ENCODE measurements around the gene AGPAT2. TPM values are rescaled to one million over a fixed set of nuclear protein-coding genes. Genes with fewer than 3 reads are reported as not detected.

Gene AGPAT2
- total RNA-seq (ENCODE audit: low replicate concordance), result 2.4 and 3.4 TPM in 2 replicates

DNA sequence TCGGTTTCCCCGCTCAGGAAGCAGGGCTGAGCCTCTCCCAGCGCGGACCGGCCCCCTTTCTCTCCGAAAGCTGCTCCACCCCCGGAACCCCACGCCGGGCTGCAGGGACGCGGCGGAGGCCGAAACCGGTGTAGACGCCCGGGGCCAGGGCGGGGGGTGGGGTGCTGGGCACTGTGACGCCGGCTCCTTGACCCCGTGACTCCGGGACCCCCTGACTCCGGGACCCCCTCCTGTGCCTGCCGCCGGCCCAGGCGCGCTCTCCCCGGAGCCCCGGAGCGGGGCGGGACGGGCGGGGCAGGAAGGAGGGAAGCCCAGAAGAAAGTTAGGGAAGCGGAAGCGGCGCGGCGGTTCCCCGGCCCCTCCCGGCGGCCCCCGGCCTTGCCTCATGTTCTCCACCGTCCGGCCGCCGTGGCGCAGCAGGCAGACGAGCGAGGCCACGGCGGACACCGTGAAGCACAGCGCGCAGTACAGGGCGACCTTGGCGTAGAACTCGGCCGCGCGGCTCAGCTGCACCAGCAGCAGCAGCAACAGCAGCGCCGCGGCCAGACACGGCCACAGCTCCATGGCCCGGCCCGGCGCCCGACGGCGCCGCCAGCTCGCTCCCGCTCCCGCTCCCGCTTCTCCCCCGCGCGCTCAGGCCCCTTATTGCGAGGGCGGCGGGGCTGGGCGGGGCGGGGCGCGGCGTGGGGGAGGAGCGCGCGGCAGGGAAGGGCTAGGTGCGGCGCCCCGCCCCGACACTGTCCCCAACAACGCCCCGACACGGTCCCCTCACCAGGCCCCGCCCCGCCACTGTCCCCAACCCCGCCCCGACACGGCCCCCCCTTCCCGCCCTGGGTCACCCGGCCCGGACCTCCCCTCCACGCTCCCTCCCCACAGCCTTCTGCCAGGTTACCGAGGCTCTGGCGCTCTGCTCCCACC lies at the start of gene AGPAT2:
TSS of gene AGPAT2 (minus strand) at position 664 of the 918 bp plus-strand sequence. CDS start at position 564, 100 bp downstream.
- Histone ChIP-seq H3K79me2 (ENCODE audit: low read depth) (no peaks in the 10 kb centered on the region), H3K27ac (no peak within 1 kb of the TSS), H3K9me3 (ENCODE audit: low read depth) (no peaks in the 10 kb centered on the region), H3K4me3 (peak within 1 kb of the TSS; percentile 57), H3K36me3 (no peaks in the 10 kb centered on the region), H3K9ac (no peak within 1 kb of the TSS), H3K4me1 (peaks cover 27% of the 10 kb centered on the region), H3K27me3 (peaks cover 52% of the 10 kb centered on the region), H3F3A (ENCODE audit: low read depth) (peaks cover 17% of the 10 kb centered on the region), H3K4me2 (peak within 1 kb of the TSS; percentile 85), H2AFZ (replicated peaks) (no peak within 1 kb of the TSS), H4K20me1 (ENCODE audit: low read depth) (peaks cover 13% of the 10 kb centered on the region)
- no peak within 1 kb of the TSS for H3K27ac Mint-ChIP-seq
- TF ChIP-seq, protein P1, sequence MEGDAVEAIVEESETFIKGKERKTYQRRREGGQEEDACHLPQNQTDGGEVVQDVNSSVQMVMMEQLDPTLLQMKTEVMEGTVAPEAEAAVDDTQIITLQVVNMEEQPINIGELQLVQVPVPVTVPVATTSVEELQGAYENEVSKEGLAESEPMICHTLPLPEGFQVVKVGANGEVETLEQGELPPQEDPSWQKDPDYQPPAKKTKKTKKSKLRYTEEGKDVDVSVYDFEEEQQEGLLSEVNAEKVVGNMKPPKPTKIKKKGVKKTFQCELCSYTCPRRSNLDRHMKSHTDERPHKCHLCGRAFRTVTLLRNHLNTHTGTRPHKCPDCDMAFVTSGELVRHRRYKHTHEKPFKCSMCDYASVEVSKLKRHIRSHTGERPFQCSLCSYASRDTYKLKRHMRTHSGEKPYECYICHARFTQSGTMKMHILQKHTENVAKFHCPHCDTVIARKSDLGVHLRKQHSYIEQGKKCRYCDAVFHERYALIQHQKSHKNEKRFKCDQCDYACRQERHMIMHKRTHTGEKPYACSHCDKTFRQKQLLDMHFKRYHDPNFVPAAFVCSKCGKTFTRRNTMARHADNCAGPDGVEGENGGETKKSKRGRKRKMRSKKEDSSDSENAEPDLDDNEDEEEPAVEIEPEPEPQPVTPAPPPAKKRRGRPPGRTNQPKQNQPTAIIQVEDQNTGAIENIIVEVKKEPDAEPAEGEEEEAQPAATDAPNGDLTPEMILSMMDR (IDR thresholded peaks at IDR 0.05), result no peak
- TF ChIP-seq EZH2phosphoT487 (IDR thresholded peaks at IDR 0.05), result peak; percentile 77
- TF ChIP-seq EZH2 (IDR thresholded peaks at IDR 0.05), result peak; percentile 80
- H3K4me3 Mint-ChIP-seq, result peak within 1 kb of the TSS; percentile 86
- peak; percentile 68 for DNase-seq (ENCODE audit: low spot score)
- no peaks in the 10 kb centered on the region for H3K36me3 Mint-ChIP-seq
- peaks cover 12% of the 10 kb centered on the region for H3K4me1 Mint-ChIP-seq
- peaks cover 8% of the 10 kb centered on the region for H3K27me3 Mint-ChIP-seq (ENCODE audit: insufficient read depth, low read depth)
- H3K9me3 Mint-ChIP-seq, result no peaks in the 10 kb centered on the region

DNA sequence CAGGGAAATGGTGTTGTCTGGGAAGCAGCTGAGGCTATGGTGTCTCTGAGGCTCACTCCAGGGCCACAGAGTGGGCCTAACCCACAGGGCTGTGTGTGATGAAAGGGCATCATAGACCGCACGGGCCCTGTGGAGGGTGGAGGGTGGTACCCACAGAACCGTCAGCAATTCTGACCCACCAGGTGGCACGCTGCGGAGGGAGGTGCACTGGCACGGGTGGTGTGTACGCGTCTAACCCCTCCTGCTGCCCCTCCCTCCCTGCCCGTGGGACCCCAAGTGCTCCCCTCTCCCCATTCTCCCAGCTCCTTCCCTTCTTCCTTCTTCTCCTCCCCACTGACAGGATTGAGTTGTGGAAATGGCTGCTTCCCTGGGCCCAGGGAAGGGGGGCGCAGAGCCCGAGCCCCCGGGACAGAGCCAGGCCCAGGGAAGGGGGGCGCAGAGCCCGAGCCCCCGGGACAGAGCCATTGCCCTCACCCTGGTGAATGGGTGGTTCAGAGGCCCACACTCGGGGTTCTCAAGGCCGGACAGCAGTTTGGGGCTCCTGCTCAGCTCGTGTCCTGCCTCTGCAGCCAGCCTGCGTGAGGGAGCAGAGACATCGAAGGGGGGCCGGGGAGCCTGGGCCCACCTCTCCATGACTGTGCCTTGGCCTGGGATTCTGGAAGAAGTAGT lies 48.7 kb upstream of the AGPAT2 start:
- Histone ChIP-seq H3K27me3 (no peaks in the 10 kb centered on the region), H3K9me3 (ENCODE audit: low read depth) (no peaks in the 10 kb centered on the region), H3K79me2 (ENCODE audit: low read depth) (no peaks in the 10 kb centered on the region), H3K4me1 (no peaks in the 10 kb centered on the region), H2AFZ (replicated peaks) (no peak overlapping the region), H3F3A (ENCODE audit: low read depth) (no peaks in the 10 kb centered on the region), H3K27ac (no peak overlapping the region), H3K4me2 (no peak overlapping the region), H4K20me1 (ENCODE audit: low read depth) (no peaks in the 10 kb centered on the region), H3K36me3 (no peaks in the 10 kb centered on the region), H3K9ac (no peak overlapping the region), H3K4me3 (no peak overlapping the region)
- DNase-seq (ENCODE audit: low spot score), result no peak
- Mint-ChIP-seq H3K4me1 (no peaks in the 10 kb centered on the region), H3K27me3 (ENCODE audit: insufficient read depth, low read depth) (peaks cover 18% of the 10 kb centered on the region), H3K27ac (no peak overlapping the region), H3K36me3 (no peaks in the 10 kb centered on the region), H3K4me3 (no peak overlapping the region), H3K9me3 (no peaks in the 10 kb centered on the region)
- TF ChIP-seq, protein P1 (IDR thresholded peaks at IDR 0.05), result no peak
- TF ChIP-seq EZH2phosphoT487 (IDR thresholded peaks at IDR 0.05) (no peak), EZH2 (IDR thresholded peaks at IDR 0.05) (no peak)

GRCh38 chr9:136734837-136735496 lies 47.7 kb upstream of the AGPAT2 start:
- Mint-ChIP-seq H3K4me1 (no peaks in the 10 kb centered on the region), H3K36me3 (no peaks in the 10 kb centered on the region), H3K27ac (no peak overlapping the region), H3K4me3 (no peak overlapping the region), H3K27me3 (ENCODE audit: insufficient read depth, low read depth) (peaks cover 18% of the 10 kb centered on the region), H3K9me3 (no peaks in the 10 kb centered on the region)
- Histone ChIP-seq H3K27me3 (no peaks in the 10 kb centered on the region), H3K4me2 (no peak overlapping the region), H3K79me2 (ENCODE audit: low read depth) (no peaks in the 10 kb centered on the region), H4K20me1 (ENCODE audit: low read depth) (no peaks in the 10 kb centered on the region), H3F3A (ENCODE audit: low read depth) (no peaks in the 10 kb centered on the region), H3K4me3 (no peak overlapping the region), H3K36me3 (no peaks in the 10 kb centered on the region), H3K9me3 (ENCODE audit: low read depth) (no peaks in the 10 kb centered on the region), H3K27ac (no peak overlapping the region), H3K9ac (no peak overlapping the region), H3K4me1 (no peaks in the 10 kb centered on the region), H2AFZ (replicated peaks) (no peak overlapping the region)
- TF ChIP-seq EZH2phosphoT487 (IDR thresholded peaks at IDR 0.05) (no peak), EZH2 (IDR thresholded peaks at IDR 0.05) (no peak)
- TF ChIP-seq, protein P1 (IDR thresholded peaks at IDR 0.05), result no peak
- no peak for DNase-seq (ENCODE audit: low spot score)
